Type B pancreatic cell (in vitro differentiated cells): ENCODE results near the gene CDH24. TPM values are rescaled to one million over a fixed set of nuclear protein-coding genes. Genes with fewer than 3 reads are reported as not detected.
"Not testable (repeated sequence)": the region's sequence is repeated elsewhere in the genome, so short reads cannot be mapped to it uniquely, and the experiment has no call there.

Source experiments
- DNase-seq: peaks from one replicate; pipeline ENCODE4 v3.0.0; 2021; ENCODE audit warnings: mixed read lengths; ENCODE audit not compliant: unreplicated experiment; ENCODE audit errors: extremely low spot score
- H3K27ac Mint-ChIP-seq: 2 replicates; pipeline ENCODE4 v1.8.0; 2021; ENCODE audit warnings: mild to moderate bottlenecking, mixed read lengths
- H3K27me3 Mint-ChIP-seq: 2 replicates; pipeline ENCODE4 v1.8.0; 2021; ENCODE audit warnings: mixed read lengths
- H3K36me3 Mint-ChIP-seq: 2 replicates; pipeline ENCODE4 v1.8.0; 2021; ENCODE audit warnings: mixed read lengths
- H3K4me1 Mint-ChIP-seq: one replicate; pipeline ENCODE4 v1.8.0; 2021; ENCODE audit warnings: mixed read lengths; ENCODE audit not compliant: unreplicated experiment
- H3K4me3 Mint-ChIP-seq: 2 replicates; pipeline ENCODE4 v1.8.0; 2021; ENCODE audit warnings: mild to moderate bottlenecking, mixed read lengths
- H3K9me3 Mint-ChIP-seq: 2 replicates; pipeline ENCODE4 v1.8.0; 2021; ENCODE audit warnings: mixed read lengths
- total RNA-seq: library from RNA; stranded (reverse); gene quantifications from 2 replicates; pipeline ENCODE4 v1.2.1, GENCODE V29; 2021; ENCODE audit warnings: low replicate concordance
- TF ChIP-seq, protein P1 (sequence below): fragments of 200-600 bp; sonication (generic); conservative IDR thresholded peaks from 2 replicates; pipeline ENCODE4 v1.5.0; 2021; ENCODE audit warnings: antibody characterized with exemption, mild to moderate bottlenecking

Gene CDH24
- total RNA-seq, 1 donor from 2014 or later = 20.4 TPM

DNA sequence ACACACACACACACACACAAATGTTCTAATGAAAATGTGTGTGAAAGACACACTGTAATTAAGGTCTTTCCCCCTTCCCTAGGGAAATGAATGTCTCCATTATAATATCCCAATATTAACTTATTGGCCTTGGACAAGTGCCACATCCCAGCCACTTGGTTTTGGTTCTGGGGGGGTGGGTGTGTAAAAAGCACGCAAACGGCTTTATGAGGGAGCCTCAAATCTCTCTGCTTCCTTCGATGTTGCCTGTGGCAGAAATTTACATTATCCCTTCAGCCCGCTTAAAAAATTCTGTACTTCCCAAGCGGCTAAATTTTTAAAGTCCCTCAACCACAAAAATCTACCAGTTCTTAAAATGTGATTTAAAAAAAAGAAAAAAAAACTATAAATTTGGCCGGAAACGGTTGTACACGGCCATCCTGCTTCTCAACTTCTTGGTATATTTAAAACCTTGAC is 47.8 kb downstream of the CDH24 start:
- H3K4me1 Mint-ChIP-seq = peaks cover 29% of the 10 kb centered on the region
- TF ChIP-seq, protein P1, sequence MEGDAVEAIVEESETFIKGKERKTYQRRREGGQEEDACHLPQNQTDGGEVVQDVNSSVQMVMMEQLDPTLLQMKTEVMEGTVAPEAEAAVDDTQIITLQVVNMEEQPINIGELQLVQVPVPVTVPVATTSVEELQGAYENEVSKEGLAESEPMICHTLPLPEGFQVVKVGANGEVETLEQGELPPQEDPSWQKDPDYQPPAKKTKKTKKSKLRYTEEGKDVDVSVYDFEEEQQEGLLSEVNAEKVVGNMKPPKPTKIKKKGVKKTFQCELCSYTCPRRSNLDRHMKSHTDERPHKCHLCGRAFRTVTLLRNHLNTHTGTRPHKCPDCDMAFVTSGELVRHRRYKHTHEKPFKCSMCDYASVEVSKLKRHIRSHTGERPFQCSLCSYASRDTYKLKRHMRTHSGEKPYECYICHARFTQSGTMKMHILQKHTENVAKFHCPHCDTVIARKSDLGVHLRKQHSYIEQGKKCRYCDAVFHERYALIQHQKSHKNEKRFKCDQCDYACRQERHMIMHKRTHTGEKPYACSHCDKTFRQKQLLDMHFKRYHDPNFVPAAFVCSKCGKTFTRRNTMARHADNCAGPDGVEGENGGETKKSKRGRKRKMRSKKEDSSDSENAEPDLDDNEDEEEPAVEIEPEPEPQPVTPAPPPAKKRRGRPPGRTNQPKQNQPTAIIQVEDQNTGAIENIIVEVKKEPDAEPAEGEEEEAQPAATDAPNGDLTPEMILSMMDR = no peak
- DNase-seq = no peak
- no peaks in the 10 kb centered on the region for H3K9me3 Mint-ChIP-seq
- H3K36me3 Mint-ChIP-seq = no peaks in the 10 kb centered on the region
- H3K27me3 Mint-ChIP-seq = no peaks in the 10 kb centered on the region
- peak overlapping the region; percentile 90 for H3K4me3 Mint-ChIP-seq
- H3K27ac Mint-ChIP-seq = peak overlapping the region; percentile 92

DNA sequence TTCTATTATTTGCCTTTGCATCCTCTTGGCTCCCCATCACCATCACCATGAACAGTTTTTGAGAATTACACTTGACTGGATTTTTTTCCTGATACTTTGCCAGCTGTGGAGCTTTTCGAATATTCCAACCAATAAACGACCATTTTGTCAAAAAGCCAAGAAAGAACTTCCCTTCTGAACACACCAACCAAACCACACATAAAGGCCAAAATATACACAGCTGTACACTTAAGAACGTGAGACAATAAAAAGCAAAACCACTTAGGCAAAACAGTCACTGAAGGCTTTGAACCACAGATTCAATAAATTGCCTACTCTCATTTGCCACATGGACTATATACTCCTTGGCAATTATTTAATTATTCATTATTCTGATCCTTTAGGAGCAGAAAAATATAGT is 48.5 kb downstream of the CDH24 start:
- Mint-ChIP-seq H3K4me3 (peak overlapping the region; percentile 60), H3K27me3 (no peaks in the 10 kb centered on the region), H3K27ac (peak overlapping the region; percentile 52), H3K9me3 (no peaks in the 10 kb centered on the region), H3K4me1 (peaks cover 29% of the 10 kb centered on the region), H3K36me3 (no peaks in the 10 kb centered on the region)
- DNase-seq = no peak
- TF ChIP-seq, protein P1 = no peak

DNA sequence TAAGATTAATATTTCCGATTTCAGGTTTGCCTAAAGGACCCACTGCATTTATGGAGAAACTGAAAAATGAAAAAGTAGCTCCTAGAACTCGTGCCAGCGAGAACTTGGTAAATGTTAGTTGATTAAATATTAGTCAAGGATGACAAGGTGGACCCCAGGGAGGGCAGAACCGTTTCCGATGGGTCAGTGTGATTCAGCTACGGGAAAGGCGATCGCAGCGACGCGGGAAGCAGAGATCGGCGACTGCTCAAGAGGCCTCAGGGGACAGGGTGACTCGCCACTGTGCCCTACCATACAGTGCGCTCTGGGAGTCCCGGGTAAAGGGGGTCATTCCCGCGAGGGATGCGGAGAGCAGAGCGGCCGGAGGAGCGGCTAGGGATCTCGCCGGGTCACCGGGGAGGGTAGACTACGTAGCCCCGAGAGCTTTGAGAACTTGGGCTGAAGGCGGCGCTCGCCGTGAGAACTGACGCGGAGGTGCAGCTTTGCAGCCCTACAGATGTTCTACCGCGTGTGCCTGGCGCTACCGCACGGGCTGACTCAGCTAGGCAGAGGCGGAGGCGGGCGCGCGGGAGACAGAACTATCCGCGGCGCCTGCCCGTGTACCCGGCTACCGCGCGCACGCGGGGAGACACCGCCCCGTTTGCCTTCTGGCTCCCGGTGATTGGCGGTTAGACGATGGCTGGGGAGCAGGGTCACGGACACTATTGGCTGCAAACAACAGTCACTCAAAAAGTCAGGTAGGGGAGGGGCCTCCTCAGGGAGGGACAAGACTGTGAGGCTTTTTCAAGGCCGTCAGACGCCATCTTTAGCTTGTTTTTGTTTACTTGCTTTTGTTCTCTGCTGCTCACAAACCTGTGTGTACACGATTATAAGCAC is 50.5 kb downstream of the CDH24 start:
- Mint-ChIP-seq H3K4me1 (peaks cover 25% of the 10 kb centered on the region), H3K4me3 (peak overlapping the region; percentile 91), H3K9me3 (no peaks in the 10 kb centered on the region), H3K27ac (peak overlapping the region; percentile 93), H3K36me3 (no peaks in the 10 kb centered on the region), H3K27me3 (no peaks in the 10 kb centered on the region)
- peak; percentile 98 for DNase-seq
- TF ChIP-seq, protein P1 = peak; percentile 45

DNA sequence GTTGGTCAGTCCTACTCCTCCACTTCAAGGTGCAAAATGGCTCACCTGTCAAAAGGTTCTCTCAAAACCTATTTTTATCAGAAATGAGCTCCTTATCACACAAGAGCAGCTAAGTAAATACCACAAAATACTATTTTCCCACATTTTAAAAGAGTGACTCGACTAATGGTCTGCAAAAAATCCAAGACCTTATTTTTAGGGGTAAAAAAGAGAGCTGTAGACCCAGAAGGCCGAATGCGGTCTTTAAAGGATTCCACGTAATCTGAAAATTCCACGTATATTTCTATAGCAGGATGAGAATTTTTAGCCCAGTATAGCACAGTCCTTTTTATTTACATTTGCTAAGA is 51.2 kb downstream of the CDH24 start:
- H3K9me3 Mint-ChIP-seq = no peaks in the 10 kb centered on the region
- TF ChIP-seq, protein P1 = no peak
- peak overlapping the region; percentile 91 for H3K4me3 Mint-ChIP-seq
- no peaks in the 10 kb centered on the region for H3K27me3 Mint-ChIP-seq
- H3K36me3 Mint-ChIP-seq = no peaks in the 10 kb centered on the region
- H3K4me1 Mint-ChIP-seq = peaks cover 25% of the 10 kb centered on the region
- H3K27ac Mint-ChIP-seq = peak overlapping the region; percentile 93
- DNase-seq = no peak

DNA sequence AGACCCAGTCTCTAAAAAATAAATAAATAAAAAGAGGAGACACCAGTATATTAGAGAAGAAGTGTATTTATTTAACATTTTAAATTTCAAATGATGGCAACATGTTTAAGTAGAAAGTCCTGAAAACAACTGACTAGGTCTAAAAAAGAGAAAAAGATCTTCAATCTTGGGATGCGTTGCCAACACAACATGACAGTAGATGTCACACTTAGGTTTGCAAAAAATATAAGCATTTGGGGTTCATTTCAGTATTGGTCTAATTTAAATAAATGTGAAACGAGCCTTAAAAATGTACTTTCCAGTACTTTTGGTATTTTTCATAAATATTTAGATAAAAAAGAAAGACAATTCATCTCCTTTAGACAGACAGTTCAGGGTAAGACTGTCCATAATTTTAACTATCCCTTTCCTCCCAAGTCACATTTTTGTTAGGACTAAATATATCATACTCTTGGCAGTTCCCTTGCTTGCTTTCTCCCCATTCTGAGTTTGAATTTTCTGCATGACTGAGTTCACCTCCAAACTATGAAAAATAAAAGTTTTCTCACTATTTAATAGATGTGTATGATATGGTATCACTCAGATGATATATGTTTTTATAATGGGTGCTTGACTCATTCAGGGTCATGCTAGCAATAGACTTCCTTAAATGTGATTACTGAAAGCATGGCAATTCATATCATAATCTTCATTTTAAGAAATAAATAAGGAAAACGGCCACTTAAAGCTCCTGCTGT is 51.7 kb downstream of the CDH24 start:
- no peak for DNase-seq
- H3K27me3 Mint-ChIP-seq = no peaks in the 10 kb centered on the region
- H3K4me3 Mint-ChIP-seq = peak overlapping the region; percentile 91
- no peaks in the 10 kb centered on the region for H3K9me3 Mint-ChIP-seq
- no peaks in the 10 kb centered on the region for H3K36me3 Mint-ChIP-seq
- H3K27ac Mint-ChIP-seq = peak overlapping the region; percentile 93
- TF ChIP-seq, protein P1 = no peak
- peaks cover 25% of the 10 kb centered on the region for H3K4me1 Mint-ChIP-seq

DNA sequence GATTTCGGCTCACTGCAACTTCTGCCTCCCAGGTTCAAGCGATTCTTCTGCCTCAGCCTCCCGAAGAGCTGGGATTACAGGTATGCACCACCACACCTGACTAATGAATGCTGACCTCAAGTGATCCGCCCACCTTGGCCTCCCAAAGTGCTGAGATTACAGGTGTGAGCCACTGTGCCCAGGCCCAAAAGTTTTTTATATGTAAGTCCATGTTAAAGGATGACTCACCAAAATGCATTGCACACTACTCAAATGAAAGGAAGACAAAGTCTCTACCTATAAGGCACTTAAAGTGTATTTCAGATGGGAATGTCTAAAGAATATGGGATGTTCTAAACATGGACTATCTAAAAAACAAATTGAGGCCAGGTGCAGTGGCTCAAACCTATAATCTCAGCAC is 53.0 kb downstream of the CDH24 start:
- H3K27ac Mint-ChIP-seq = not testable (repeated sequence)

More for the DNA sequence above, 53.0 kb downstream of the CDH24 start:
- not testable (repeated sequence) for H3K27me3 Mint-ChIP-seq, DNase-seq, H3K9me3 Mint-ChIP-seq, H3K36me3 Mint-ChIP-seq, H3K4me3 Mint-ChIP-seq
- H3K4me1 Mint-ChIP-seq = peaks cover 32% of the 10 kb centered on the region
